GM18508 (cell line): ENCODE data around the gene TSGA10.
"Not testable (repeated sequence)": the region's sequence is repeated elsewhere in the genome, so short reads cannot be mapped to it uniquely, and the experiment has no call there.

ENCODE experiments used
- ATAC-seq: cut with Tn5 transposase; IDR thresholded peaks from one replicate; pipeline ENCODE4 v1.9.1; 2021; ENCODE audit warnings: moderate number of reproducible peaks; ENCODE audit not compliant: insufficient read depth, unreplicated experiment

Gene TSGA10

DNA sequence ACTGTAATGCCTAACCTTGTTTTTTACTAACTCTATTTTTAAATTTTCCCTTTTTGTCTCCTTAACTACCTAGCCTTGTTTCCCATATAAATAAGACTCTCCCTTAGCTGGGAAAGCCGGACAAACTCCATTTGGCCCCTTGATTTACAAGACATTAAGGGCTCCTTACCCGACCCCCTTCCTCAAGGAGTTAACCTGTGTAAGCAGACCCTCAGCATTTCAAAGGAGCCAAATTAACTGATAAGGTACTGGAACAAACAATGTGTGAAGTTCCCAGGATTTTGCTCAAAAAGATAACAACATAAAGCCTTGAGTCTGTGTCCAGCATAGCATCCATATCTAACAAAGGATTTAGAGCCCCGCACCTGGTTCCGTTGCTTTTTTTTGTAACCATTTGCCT is 72.9 kb downstream of the TSGA10 start:
- ATAC-seq: no peak

DNA sequence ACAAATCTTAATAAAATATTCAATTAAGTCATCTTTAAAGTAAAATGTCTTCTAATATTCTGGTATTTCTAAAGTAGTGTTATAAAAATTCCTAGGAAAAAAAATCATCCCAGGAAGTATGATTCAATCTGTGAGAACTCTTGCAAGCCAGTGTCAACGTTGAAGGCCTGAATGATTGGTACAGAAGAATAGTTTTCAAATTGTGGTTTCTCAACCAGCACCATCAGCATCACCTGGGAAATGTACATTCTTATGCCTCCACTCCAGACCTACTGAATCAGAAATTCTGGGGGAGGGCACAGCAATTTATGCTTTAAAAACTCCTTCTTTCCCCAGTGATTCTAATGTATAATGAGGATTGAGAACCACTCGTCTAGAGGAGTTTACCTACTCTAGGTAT is 75.5 kb downstream of the TSGA10 start:
- no peak for ATAC-seq

DNA sequence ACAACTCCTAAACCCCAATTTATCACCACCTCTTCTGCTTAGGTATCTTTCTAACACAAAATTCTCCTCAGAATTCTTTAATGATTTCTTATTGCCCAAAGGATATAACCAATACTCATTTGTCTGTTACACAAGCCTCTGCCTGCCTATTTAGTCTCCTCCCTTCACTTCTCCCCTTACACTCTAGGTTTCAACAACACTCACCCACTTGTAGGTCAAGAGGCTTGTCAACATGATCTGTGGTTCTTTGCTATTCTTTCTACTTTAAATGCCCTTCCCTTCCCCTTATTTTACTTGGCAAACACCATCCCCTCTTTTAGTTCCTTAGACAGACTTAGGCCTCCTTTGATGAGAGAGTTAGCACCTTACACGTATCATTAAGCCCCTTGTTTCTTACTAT is 82.2 kb downstream of the TSGA10 start:
- no peak for ATAC-seq

DNA sequence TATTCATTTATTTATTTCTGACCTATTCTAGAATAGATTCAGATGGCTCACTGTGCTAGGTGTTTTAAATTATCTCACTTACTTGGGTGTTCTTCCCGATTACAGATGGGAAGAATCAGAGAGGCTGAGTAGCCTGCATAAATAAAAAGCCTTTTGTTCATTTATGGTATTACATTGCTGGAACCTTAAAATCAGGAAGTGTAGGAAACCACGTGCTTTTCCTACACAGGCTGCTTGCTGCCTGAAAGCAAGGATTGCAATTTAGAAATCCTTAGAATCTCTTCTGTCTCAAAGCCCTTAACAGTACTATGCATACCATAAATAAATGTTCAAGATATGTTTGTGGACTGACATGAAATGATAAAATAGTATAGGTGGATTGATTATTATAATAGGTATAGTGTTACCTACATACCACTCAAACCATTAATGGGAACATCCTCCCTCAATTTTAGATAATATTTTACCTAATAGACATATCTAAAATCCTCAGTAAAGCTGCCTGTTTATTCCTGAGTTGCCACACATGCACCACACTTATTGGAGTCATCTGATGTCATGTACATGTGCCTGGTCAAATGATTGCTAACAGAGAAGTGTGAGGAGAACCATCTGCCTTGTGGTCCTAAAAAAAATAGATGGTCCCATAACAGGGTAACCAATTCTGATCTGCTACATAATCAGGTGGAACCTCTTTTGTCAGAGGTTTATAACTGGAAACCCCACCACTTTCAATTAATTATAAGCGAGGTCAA is 86.7 kb downstream of the TSGA10 start:
- ATAC-seq: no peak

DNA sequence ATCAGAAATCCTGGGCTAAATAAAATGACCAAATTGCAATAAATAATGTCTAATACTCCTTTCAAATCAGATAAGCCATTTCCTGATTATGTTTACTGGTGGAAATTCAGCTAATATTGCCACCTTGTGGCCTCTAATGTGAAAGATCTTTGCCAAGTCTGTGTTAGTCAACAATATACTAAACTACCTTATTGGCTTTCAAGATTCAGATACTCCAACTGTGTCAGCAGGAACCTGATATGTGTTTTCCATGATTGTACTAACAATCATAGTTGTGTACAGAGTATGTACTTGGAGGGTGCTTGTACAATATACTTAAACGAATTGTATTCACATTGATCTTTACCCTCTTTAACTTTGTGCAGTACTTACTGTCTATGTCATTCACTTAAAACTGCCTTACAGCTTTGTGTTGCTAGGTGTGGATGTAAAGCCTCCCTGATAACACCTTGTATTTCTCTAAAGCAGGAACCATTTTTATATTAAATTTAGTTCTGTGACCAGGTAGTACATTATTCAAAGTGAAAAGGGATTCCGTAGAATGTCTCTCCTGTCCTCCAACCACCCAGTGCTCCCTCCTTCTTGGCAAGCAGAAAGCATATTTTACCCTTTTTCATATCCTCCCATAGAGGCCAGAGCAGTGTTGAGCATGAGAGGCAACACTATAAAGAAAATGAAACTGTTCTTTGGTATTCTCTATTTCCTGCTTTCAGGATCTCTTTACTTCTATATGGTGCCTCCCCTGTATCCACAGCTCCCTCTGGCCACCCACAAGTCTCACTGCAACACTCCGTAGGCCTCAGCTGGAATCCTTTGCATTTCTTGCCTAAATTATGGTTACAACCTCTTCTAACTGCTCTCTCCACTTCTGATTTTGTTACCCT is 88.4 kb downstream of the TSGA10 start:
- ATAC-seq: peak; percentile 95

DNA sequence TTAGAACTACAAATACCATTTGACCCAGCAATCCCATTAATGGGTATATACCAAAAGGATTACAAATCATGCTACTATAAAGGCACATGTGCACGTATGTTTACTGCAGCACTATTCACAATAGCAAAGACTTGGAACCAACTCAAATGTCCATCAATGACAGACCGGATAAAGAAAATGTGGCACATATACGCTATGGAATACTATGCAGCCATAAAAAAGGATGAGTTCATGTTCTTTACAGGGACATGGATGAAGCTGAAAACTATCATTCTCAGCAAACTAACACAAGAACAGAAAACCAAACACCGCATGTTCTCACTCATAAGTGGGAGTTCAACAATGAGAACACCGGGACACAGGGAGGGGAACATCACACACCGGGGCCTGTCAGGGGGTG is 105.6 kb downstream of the TSGA10 start:
- not testable (repeated sequence) for ATAC-seq

DNA sequence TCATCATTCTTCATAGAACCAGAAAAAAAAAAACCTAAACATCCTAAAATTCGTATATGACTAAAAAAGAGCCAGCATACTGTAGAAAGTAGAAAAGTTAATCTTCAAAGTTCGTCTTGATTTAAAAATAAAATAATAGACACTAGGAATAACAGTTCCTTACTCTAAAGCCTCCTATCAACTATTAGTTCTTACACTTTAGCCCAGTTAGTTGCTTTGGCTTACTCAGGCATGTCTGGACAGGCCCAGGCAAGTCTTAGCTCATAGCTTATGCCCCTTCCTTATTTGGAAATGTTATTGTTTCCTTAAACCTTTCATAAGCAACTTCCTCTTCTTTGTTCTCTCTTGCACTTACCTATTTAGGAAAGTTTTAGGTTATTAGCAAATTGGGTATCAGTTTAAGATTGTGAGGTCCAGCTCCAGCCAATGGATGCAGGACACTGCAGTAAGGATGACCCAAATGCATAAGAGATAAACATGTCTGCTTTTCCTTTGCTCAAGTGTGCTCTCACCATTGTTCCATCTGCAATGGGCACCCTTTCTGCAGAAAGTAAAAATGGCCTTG is 113.9 kb downstream of the TSGA10 start:
- ATAC-seq: not testable (repeated sequence)

DNA sequence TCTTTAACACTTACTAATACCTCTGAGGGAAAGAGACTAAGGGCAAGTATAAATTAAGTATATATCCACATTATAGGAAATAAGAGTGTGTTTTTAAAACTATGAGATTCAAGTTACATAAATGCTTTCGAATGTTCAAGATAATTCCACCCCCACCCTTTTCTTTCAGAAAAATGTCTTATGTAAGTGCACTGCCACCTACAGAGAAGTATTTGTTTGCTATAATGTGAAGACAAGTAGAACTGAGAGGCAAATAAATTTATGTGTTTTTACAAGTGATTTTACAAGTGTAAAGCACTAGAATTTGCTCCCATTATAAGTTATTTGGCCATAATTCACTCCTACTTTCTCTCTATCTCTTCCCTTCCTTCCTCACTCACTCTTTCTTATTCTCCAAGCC is 118.8 kb downstream of the TSGA10 start:
- ATAC-seq: no peak

DNA sequence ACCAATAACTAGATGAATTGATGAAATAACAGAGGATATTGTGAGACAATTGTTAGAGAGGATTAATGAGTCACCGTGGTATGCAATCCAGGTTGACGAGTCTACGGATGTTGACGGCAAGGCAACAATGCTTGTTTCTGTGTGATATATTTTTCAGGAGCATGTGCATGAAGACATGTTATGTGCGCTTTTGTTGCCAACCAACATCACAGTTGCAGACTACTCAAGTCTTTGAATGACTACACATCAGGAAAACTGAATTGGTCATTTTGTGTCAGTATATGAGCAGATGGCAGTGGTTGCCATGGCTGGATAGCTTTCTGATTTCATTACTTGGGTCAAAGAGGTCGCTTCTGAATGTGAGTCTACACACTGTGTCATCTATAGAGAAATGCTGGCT is 122.0 kb downstream of the TSGA10 start:
- ATAC-seq: no peak

DNA sequence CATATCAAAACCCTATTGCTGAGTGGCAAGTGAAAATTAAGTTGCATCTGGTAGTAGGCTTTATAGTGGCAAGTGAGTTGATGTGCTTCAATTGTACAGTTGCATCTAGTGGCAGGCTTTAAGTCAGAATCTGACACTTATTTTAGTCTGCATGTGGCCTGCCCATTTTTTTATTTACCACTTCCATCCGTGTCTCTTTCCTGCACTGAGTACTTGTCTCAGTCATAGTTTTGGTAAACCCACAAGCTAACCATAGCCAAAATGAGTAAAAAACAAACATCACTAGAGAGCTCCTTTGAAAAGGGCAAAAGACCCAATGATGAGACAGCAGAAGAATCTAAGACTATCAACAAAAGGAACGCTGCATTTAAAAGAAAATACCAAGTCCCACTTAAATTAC is 122.7 kb downstream of the TSGA10 start:
- ATAC-seq: no peak

DNA sequence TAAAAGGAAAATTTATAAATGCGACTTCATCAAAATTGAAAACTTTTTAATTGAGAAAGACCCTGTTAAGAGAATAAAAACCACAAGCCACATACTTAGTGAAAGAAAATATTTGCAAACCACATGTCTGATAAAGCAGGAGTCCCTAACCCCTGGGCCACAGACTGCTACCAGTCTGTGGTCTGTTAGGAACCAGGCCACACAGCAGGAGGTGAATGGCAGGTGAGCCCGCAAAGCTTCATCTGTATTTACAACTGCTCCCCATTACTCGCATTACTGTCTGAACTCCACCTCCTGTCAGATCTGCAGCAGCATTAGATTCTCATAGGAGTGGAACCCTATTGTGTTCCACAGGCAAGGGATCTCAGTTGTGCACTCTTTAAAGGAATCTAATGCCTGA is 123.3 kb downstream of the TSGA10 start:
- no peak for ATAC-seq

DNA sequence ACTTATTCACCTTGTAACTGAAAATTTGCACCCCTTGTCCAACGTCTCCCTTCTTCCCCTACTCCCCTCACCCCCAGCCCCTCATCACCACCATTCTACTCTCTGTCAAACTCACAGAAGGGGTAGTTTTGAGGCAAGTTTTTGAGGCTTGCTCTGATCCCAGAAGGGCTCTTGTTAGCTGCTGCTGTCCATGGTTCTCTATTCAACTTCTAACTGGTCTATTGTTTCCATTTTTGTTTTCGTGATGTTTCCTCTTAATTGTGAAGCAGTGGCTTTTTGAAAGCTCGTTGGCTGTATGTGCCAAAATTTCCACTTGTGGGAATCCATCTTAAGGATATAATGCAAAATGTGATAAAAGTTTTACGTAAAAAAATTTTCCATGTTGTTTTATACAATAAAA is 126.2 kb downstream of the TSGA10 start:
- ATAC-seq: no peak

DNA sequence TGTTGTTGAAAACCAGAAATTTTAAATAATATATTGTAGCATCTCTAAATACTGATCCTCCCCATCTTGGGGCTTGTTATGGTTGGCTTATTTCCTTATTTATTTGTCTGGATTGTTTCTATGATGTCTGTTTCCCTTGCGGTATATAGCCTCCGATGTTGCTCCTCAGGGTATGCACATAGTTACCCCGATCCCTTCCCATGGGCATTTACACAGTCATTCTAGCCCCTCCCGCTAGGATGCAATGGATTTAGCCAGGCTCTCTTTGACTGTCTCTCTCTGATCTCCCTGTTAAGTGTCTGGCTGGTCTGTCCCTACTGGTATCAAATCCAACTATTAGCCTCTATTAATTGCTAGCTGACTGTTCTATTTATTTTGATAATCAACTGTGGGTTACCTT is 126.9 kb downstream of the TSGA10 start:
- ATAC-seq: no peak

DNA sequence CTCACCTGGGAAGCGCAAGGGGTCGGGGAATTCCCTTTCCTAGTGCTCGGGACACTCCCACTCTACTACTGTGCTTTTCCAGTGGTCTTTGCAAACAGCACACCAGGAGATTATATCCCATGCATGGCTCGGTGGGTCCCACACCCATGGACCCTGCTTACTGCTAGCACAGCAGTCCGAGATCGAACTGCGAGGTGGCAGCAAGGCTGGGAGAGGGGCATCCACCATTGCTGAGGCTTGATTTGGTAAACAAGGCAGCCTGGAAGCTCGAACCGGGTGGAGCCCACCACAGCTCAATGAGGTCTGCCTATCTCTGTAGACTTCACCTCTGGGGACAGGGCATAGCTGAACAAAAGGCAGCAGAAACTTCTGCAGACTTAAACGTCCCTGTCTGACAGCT is 154.0 kb downstream of the TSGA10 start:
- no peak for ATAC-seq

DNA sequence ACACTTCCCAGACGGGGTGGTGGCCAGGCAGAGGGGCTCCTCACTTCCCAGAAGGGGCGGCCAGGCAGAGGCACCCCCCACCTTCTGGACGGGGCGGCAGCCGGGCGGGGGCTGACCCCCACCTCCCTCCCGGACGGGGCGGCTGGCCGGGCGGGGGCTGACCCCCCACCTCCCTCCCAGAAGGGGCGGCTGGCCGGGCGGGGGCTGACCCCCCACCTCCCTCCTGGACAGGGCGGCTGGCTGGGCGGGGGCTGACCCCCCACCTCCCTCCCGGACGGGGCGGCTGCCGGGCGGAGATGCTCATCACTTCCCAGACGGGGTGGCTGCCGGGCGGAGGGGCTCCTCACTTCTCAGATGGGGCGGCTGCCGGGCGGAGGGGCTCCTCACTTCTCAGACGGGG is 166.0 kb downstream of the TSGA10 start:
- not testable (repeated sequence) for ATAC-seq

DNA sequence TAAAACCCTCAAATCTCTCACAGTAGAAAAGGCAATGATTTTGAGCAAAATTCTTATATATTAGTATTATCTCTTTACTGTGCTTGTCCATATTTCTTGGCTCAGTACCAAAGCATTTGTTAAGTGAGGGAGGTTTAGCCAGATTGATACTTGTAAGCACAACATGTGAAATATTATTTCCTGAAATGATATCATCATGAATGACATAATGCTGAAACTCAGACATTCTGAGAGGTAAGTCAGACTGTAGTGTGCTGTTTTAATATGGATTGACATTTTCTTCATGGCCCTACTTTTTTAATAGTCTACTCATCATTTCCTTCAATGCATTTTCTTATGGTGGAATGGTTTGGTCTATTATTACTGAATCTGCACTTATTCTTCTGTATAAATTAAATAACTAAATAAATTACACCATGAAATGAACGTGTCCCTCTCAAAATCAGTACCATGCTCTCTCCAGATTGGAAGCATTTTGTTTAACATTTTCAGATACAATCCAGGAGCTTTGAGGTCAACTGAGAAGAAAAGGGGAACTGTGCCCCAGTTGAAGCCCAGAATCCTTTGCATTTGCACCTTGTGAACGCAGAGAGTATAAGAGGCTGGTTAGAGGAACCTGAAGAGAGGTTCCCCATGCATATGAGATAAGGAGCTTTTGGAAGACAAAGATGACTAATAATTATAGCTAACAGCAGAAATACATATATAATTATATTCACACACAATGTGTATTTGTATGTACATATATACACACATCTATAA is 168.7 kb downstream of the TSGA10 start:
- no peak for ATAC-seq

DNA sequence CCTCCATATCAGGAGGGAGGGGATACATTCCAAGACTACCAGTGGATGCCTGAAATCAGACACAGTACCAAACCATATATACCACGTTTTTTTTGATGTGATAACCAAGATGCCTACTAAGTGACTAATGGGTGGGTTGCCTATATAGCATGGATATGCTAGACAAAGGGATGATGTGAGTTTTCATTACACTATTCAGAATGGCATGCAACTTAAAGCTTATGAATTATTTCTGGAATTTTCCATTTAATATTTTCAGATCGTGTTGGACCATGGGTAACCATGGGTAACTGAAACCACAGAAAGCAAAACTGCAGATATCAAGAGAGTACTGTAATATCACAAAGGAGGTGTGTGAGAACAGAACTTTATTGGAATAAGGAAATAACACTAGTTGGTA is 179.1 kb downstream of the TSGA10 start:
- no peak for ATAC-seq

DNA sequence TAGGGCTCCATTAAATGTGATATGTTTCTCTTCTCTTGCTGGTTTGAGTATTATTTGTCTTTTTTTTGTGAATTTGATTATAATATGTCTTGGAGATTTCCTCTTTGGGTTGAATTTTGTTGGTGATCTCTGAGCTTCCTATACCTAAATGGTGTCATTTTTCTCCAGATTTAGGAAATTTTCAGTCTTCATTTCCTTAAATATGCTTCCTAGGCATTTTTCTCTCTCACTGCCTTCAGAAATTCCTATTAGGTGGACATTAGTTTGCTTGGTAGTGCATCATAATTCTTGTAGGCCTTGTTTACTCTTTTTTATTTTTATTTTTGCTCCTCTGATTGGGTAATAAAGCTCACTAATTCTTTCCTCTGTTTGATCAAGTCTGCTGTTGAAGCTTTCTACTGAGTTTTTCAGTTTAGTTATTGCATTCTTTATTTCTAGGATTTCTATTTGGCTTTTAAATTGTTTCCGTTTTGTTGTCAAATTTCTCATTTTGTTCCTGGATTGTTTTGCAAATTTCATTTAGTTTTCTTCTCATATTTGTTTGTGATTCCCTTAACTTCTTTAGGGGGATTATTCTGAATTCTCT is 182.1 kb downstream of the TSGA10 start:
- no peak for ATAC-seq

DNA sequence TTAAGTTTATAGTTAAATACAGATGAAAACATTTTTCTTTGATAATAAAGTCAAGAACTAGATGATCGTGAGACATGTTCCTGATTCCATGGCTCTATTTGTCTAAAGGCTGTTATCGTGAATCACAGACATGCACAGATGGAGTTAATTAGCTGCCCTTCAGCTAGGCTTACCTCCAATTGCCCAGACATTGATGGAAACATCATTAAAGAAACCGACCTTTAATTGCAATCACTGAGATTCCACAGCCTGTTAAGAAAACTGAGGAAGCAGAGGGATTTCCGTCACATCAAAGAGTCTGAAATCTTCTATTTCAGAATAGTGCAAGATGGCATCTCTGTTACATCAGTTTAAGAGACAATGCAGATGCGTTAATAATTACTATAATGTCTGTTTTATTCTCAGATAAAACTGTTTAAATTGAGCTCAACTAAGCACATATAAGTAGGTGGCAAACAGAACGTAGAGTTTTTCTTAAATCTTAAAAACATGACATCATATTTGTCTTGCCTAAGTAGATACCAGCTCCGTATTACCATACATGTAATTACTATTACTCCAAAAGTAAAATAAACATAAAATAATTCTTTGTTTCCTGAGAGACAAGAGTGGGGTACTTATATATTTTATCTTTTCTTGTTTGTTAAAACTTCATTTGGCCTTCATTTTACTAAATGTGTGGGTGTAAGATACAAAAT is 194.8 kb downstream of the TSGA10 start:
- ATAC-seq: no peak

DNA sequence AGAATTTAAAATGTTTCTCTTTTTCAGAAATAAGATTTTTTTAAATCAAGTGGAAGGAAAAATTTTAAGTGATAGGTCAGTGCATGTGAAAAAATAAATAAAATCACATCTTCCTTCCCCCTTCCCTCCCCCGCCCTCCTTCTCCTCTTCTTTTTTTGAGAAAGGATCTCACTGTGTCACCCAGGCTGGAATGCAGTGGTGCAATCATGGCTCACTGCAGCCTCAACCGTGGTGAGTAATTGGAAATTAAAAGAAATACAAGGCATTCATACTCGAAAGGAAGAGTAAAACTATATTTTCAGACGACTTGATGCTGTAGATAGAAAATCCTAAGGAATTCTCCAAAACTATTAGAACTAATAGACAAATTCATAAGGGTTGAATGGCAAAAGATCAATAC is 201.8 kb downstream of the TSGA10 start:
- ATAC-seq: no peak
